Heart left ventricle (tissue), 16 donors: ENCODE results near the gene ATP8A1. TPM values are rescaled to one million over a fixed set of nuclear protein-coding genes. Genes with fewer than 3 reads are reported as not detected.

ENCODE experiments used
- ATAC-seq, 4 donors: fragments of 200-7000 bp; cut with Tn5 transposase; one replicate each; pipeline ENCODE4 v1.9.1; 2020 to 2022; ENCODE audit warnings: moderate library complexity in 4 of 4, mild to moderate bottlenecking in 3 of 4, moderate number of reproducible peaks in 1 of 4
- DNase-seq, 5 donors: peaks; one replicate each; pipeline ENCODE4 v3.0.0-alpha.2; 2020
- H3K27ac ChIP-seq, 12 donors: fragments of 200-600 bp; sonication (generic) in 4 of 12; one replicate each; pipeline versions ENCODE4 v1.5.0 to v1.8.0; 2016 to 2022; ENCODE audit warnings: mild to moderate bottlenecking in 2 of 12
- H3K27me3 ChIP-seq, 9 donors: fragments of 200-600 bp; sonication (generic) in 2 of 9; one replicate each; pipeline versions ENCODE4 v1.5.1 to v1.8.0; 2016 to 2022; ENCODE audit warnings: mild to moderate bottlenecking in 3 of 9
- H3K36me3 ChIP-seq, 9 donors: fragments of 200-600 bp; sonication (generic) in 2 of 9; one replicate each; pipeline versions ENCODE4 v1.5.0 to v1.8.0; 2018 to 2022; ENCODE audit warnings: mild to moderate bottlenecking in 2 of 9
- H3K4me1 ChIP-seq, 12 donors: fragments of 200-600 bp; sonication (generic) in 4 of 12; one replicate each; pipeline versions ENCODE4 v1.5.0 to v1.8.0; 2016 to 2022; ENCODE audit warnings: mild to moderate bottlenecking in 3 of 12
- H3K4me3 ChIP-seq, 12 donors: fragments of 200-600 bp; sonication (generic) in 4 of 12; one replicate each; pipeline versions ENCODE4 v1.5.0 to v1.8.0; 2017 to 2022; ENCODE audit warnings: mild to moderate bottlenecking in 9 of 12, moderate library complexity in 4 of 12
- H3K9me3 ChIP-seq, 12 donors: fragments of 200-600 bp; sonication (generic) in 4 of 12; one replicate each; pipeline versions ENCODE4 v1.5.0 to v1.8.0; 2016 to 2022; ENCODE audit warnings: mild to moderate bottlenecking in 1 of 12
- POLR2A ChIP-seq, 2 donors: fragments of 450-650 bp; IDR thresholded peaks; one replicate each; pipeline ENCODE4 v1.6.1; 2017; ENCODE audit warnings: antibody characterized with exemption in 2 of 2, mild to moderate bottlenecking in 2 of 2, moderate library complexity in 2 of 2
- WGBS, 4 donors: extraction: QIAGEN DNeasy Blood & Tissue Kit in 2 of 4; methylation state at CpG; one replicate each; pipeline versions ENCODE4 v1.1.5 to v1.1.7; 2013 to 2018; 5-methylcytosine and 5-hydroxymethylcytosine counted together
- intact Hi-C, 10 donors: fragments of 100-400 bp; cut with DNase I; formaldehyde crosslinking; loops; one replicate each; pipeline versions ENCODE4 v1.11.1 to v1.14.2; 2022
- polyA plus RNA-seq, 2 donors: library from polyadenylated mRNA; stranded (reverse); fragments of 200-250 nt; gene quantifications; one replicate each; pipeline ENCODE4 v1.2.3, GENCODE V29; 2013
- total RNA-seq, 9 donors: library from RNA; depleted of rRNA in 2 of 9; stranded (reverse); fragments of >200 nt in 2 of 9; fragmentation: NEBNext Ultra II Directional in 3 of 9; extraction: Animal tissue kit (Norgen Biotek cat#: 25700) in 3 of 9; gene quantifications; one replicate each; pipeline versions ENCODE4 v1.1.0 to v1.2.4, GENCODE V29; 2016 to 2023
- TF ChIP-seq, protein P1 (sequence below), 12 donors: fragments of 200-600 bp; sonication (generic) in 4 of 12; IDR thresholded peaks; one replicate each; pipeline versions ENCODE4 v1.5.0 to v1.8.0; 2018 to 2022; ENCODE audit warnings: antibody characterized with exemption in 12 of 12, mild to moderate bottlenecking in 5 of 12
- donor health status: ischemic (EF 13 %, LVEDD 7.1; RV severe dilation, severe dysfunction).
- donor health status: healthy with polysubstance abuse.
- donor health status: DM: no; HTN: yes; CAD: no.
- donor health status: DM: no; HTN: no; CAD: no.
- donor health status: ischemic (EF 25% LVEDD 6.9; RV normal size, moderate dysfunction).
- donor health status: ischemic (EF 25% LVEDD 5.7; RV mildly dilated, moderate dysfunction).
- donor health status: healthy.
- donor health status: DM: yes; HTN: yes; CAD: no.
- donor health status: ischemic (EF 35%, LVEDD 5.7; RV mildly dilated, moderate dysfunction).
- donor health status: nonischemic (EF 11% LVEDD 7.7; RV severe dilation, severe dysfunction).
- donor health status: DM: yes; HTN: yes; CAD: no.
- donor health status: PGD.
- donor health status: ischemic (EF 29% LVEDD 5.4; RV normal size, mild dysfunction).
- donor health status: nonischemic (EF 23%, LVEDD 6.1; RV moderate dilation, normal function).

ATP8A1 gene
- total and polyA plus RNA-seq, 11 donors: 4.6 to 29.7 (median 16.2) TPM

GRCh38 chr4:42395595-42395994 is 261.3 kb downstream of the ATP8A1 start:
- TF ChIP-seq POLR2A (IDR thresholded peaks at IDR 0.05): no peak
- TF ChIP-seq, protein P1, sequence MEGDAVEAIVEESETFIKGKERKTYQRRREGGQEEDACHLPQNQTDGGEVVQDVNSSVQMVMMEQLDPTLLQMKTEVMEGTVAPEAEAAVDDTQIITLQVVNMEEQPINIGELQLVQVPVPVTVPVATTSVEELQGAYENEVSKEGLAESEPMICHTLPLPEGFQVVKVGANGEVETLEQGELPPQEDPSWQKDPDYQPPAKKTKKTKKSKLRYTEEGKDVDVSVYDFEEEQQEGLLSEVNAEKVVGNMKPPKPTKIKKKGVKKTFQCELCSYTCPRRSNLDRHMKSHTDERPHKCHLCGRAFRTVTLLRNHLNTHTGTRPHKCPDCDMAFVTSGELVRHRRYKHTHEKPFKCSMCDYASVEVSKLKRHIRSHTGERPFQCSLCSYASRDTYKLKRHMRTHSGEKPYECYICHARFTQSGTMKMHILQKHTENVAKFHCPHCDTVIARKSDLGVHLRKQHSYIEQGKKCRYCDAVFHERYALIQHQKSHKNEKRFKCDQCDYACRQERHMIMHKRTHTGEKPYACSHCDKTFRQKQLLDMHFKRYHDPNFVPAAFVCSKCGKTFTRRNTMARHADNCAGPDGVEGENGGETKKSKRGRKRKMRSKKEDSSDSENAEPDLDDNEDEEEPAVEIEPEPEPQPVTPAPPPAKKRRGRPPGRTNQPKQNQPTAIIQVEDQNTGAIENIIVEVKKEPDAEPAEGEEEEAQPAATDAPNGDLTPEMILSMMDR (IDR thresholded peaks at IDR 0.05): no peak
- H3K27me3 ChIP-seq: peaks cover 0 to 62% (median 15%) of the 10 kb centered on the region in 9 donors
- DNase-seq: no peak
- no peak overlapping the region for H3K27ac ChIP-seq
- WGBS, 4 donors: 92 to 97% (median 97%) methylated on average over 1 of the region's 1 CpG
- no peak overlapping the region for H3K4me3 ChIP-seq
- intact Hi-C loops: loop anchor here in 2 of 10 donors (10.0 kb wide), 1 partner anchor 111 kb away; no protein-coding TSS in a partner anchor
- ATAC-seq: no peak
- H3K9me3 ChIP-seq: no peaks in the 10 kb centered on the region
- no peaks in the 10 kb centered on the region for H3K36me3 ChIP-seq
- peaks cover 0 to 34% (median 12%) of the 10 kb centered on the region in 12 donors for H3K4me1 ChIP-seq

GRCh38 chr4:42392436-42392835 is 264.5 kb downstream of the ATP8A1 start:
- TF ChIP-seq, protein P1 (IDR thresholded peaks at IDR 0.05): no peak
- no peak for TF ChIP-seq POLR2A (IDR thresholded peaks at IDR 0.05)
- peak overlapping the region in 2 of 12 donors; percentile 10 to 16 for H3K27ac ChIP-seq
- ATAC-seq: no peak

DNA sequence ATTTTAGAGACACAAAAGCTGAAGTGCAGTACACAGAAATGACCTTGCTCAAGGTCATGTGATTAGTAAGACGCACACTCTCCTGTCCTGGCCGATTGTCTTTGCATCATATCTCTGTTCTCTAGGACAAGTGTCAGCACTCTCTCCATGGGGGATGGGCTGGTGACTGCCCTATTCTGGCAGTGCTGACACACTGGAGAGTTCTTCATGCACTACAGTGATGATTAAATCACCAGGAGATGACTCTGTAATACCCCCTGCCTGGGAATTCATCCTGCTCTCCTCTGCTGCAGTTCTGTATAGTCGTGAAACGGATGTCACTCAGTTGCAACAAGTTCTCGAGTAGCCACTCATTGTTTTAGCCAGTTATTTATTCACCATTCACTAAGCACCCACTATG is 264.9 kb downstream of the ATP8A1 start:
- ATAC-seq (peak; percentile 97 to 98 (median 98)), DNase-seq (peak in 4 of 5 donors; percentile 61 to 83 (median 70))
- peaks cover 0 to 8% (median 2%) of the 10 kb centered on the region in 12 donors for H3K4me1 ChIP-seq
- no peaks in the 10 kb centered on the region for H3K9me3 ChIP-seq
- H3K4me3 ChIP-seq: no peak overlapping the region
- peak overlapping the region in 2 of 12 donors; percentile 10 to 16 for H3K27ac ChIP-seq
- intact Hi-C loops: loop anchor here in 2 of 10 donors (10.0 kb wide), 1 partner anchor 107 kb away; no protein-coding TSS in a partner anchor
- WGBS, 4 donors: 30 to 48% (median 35%) methylated on average over 5 of the region's 5 CpGs
- H3K27me3 ChIP-seq: peaks cover 0 to 26% (median 3%) of the 10 kb centered on the region in 9 donors
- TF ChIP-seq, protein P1 (IDR thresholded peaks at IDR 0.05): no peak
- TF ChIP-seq POLR2A (IDR thresholded peaks at IDR 0.05): no peak
- no peaks in the 10 kb centered on the region for H3K36me3 ChIP-seq

More at GRCh38 chr4:42392436-42392835, 264.5 kb downstream of the ATP8A1 start:
- H3K9me3 ChIP-seq: no peaks in the 10 kb centered on the region
- H3K36me3 ChIP-seq: no peaks in the 10 kb centered on the region
- H3K4me3 ChIP-seq: no peak overlapping the region
- no peak for DNase-seq
- WGBS, 4 donors: 85 to 86% (median 85%) methylated on average over 4 of the region's 4 CpGs
- intact Hi-C loops: loop anchor here in 2 of 10 donors (10.0 kb wide), 1 partner anchor 108 kb away; no protein-coding TSS in a partner anchor
- H3K27me3 ChIP-seq: peaks cover 0 to 30% (median 6%) of the 10 kb centered on the region in 9 donors
- H3K4me1 ChIP-seq: peaks cover 0 to 13% (median 5%) of the 10 kb centered on the region in 12 donors

- H3K9me3 ChIP-seq: no peaks in the 10 kb centered on the region
- peaks cover 0 to 4% (median 0%) of the 10 kb centered on the region in 12 donors for H3K4me1 ChIP-seq
- ATAC-seq (no peak), DNase-seq (no peak)
- TF ChIP-seq, protein P1 (IDR thresholded peaks at IDR 0.05): no peak
- no peak for TF ChIP-seq POLR2A (IDR thresholded peaks at IDR 0.05)
- H3K36me3 ChIP-seq: no peaks in the 10 kb centered on the region
- H3K27ac ChIP-seq: no peak overlapping the region
- H3K4me3 ChIP-seq: no peak overlapping the region
- WGBS, 4 donors: 89 to 93% (median 91%) methylated on average over 2 of the region's 2 CpGs
- peaks cover 0 to 19% (median under 1%) of the 10 kb centered on the region in 9 donors for H3K27me3 ChIP-seq
- intact Hi-C loops: loop anchor here in 2 of 10 donors (10.0 kb wide), 1 partner anchor 107 kb away; no protein-coding TSS in a partner anchor
These were observed 265.6 kb downstream of the ATP8A1 start for GRCh38 chr4:42391355-42391664.
